DOHH2 (cell line): ENCODE measurements around the gene GALNT2.

Source experiments
- CTCF ChIP-seq: fragments of 200-600 bp; sonication (generic); IDR thresholded peaks from one replicate; pipeline ENCODE4 v1.5.1; 2014; ENCODE audit warnings: antibody characterized with exemption, mild to moderate bottlenecking, low read depth, low read length; ENCODE audit not compliant: poor library complexity, severe bottlenecking
- EZH2phosphoT487 ChIP-seq: fragments of 200-600 bp; sonication (generic); IDR thresholded peaks from 2 replicates; pipeline ENCODE4 v1.6.1; 2017; ENCODE audit warnings: borderline replicate concordance, mild to moderate bottlenecking, antibody characterized with exemption, low read length, moderate library complexity, mixed read lengths

- TF ChIP-seq CTCF (no peak), EZH2phosphoT487 (no peak)
These were observed 236.0 kb downstream of the GALNT2 start for GRCh38 chr1:230303069-230303468.
